ENCODE data around the gene ZFR. TPM values are rescaled to one million over a fixed set of nuclear protein-coding genes. Genes with fewer than 3 reads are reported as not detected.

The ZFR gene
- total RNA-seq, 1 experiment from 2014 or later = 72.7 TPM

- H3K4me1 ChIP-seq (ENCODE audit: control insufficient read depth, insufficient read depth, low read length) = no peaks in the 10 kb centered on the region
- POLR2A ChIA-PET = interaction anchor here (0.7 kb wide), 1 partner anchor 25 kb away, joined by 3 read pairs; no protein-coding TSS in a partner anchor
- DNase-seq (ENCODE audit: low read depth, low spot score) (no peak), ATAC-seq (no peak)
- H3K27ac ChIP-seq (ENCODE audit: low read length) = no peak overlapping the region
- CTCF ChIA-PET = no interaction called here
- in situ Hi-C loops (cut with HindIII; ENCODE audit: low pct_unique_long_range_greater_than_20kb, low sequenced_read_pairs) (no loop called here), intact Hi-C loops (cut with micrococcal nuclease; ENCODE audit: unreplicated experiment) (no loop called here)
- H3K36me3 ChIP-seq (ENCODE audit: control insufficient read depth, insufficient read depth, low read length) = no peaks in the 10 kb centered on the region; the same call in 1 of the 2 replicates
- peaks cover 20% of the 10 kb centered on the region; the same call in 1 of the 2 replicates for H3K9me3 ChIP-seq (ENCODE audit: control insufficient read depth, insufficient read depth, low read depth, low read length)
- no TSS peak for BruUV-seq (replicated peaks)
- H3K4me3 ChIP-seq (ENCODE audit: low read depth in 2 of 2, low read length in 2 of 2) = no peak overlapping the region
- TF ChIP-seq POLR2AphosphoS5 (IDR thresholded peaks at IDR 0.05; ENCODE audit: low read depth, low read length) = no peak
- H3K27me3 ChIP-seq (ENCODE audit: control insufficient read depth, insufficient read depth, low read length) = no peaks in the 10 kb centered on the region
Measured at GRCh38 chr5:32339878-32340277, 104.7 kb downstream of the ZFR start.

GRCh38 chr5:32339198-32339597 lies 105.3 kb downstream of the ZFR start:
- DNase-seq (ENCODE audit: low read depth, low spot score) = no peak
- Histone ChIP-seq H3K27me3 (ENCODE audit: control insufficient read depth, insufficient read depth, low read length) (no peaks in the 10 kb centered on the region), H3K4me1 (ENCODE audit: control insufficient read depth, insufficient read depth, low read length) (no peaks in the 10 kb centered on the region), H3K4me3 (ENCODE audit: low read depth in 2 of 2, low read length in 2 of 2) (no peak overlapping the region), H3K9me3 (ENCODE audit: control insufficient read depth, insufficient read depth, low read depth, low read length) (peaks cover 20% of the 10 kb centered on the region; the same call in 1 of the 2 replicates), H3K36me3 (ENCODE audit: control insufficient read depth, insufficient read depth, low read length) (no peaks in the 10 kb centered on the region; the same call in 1 of the 2 replicates), H3K27ac (ENCODE audit: low read length) (no peak overlapping the region)
- in situ Hi-C loops (cut with HindIII; ENCODE audit: low pct_unique_long_range_greater_than_20kb, low sequenced_read_pairs) (no loop called here), intact Hi-C loops (cut with micrococcal nuclease; ENCODE audit: unreplicated experiment) (no loop called here)
- POLR2A ChIA-PET = interaction anchor here (0.7 kb wide), 1 partner anchor 24 kb away, joined by 3 read pairs; no protein-coding TSS in a partner anchor
- TF ChIP-seq CTCF (IDR thresholded peaks at IDR 0.05) (no peak), REST (IDR thresholded peaks at IDR 0.05; ENCODE audit: insufficient read depth in 1 of 2, low read depth in 2 of 2, low read length in 1 of 2) (no peak), POLR2AphosphoS5 (IDR thresholded peaks at IDR 0.05; ENCODE audit: low read depth, low read length) (no peak), TCF7L2 (IDR thresholded peaks at IDR 0.05; ENCODE audit: low read depth, low read length) (no peak)
- CTCF ChIA-PET = no interaction called here
- BruUV-seq (replicated peaks) = no TSS peak
- ATAC-seq = no peak

GRCh38 chr5:32332966-32333365 lies 111.6 kb downstream of the ZFR start:
- DNase-seq (ENCODE audit: low read depth, low spot score) (no peak), ATAC-seq (no peak)
- ChIA-PET POLR2A (no interaction called here), CTCF (no interaction called here)
- Histone ChIP-seq H3K27ac (ENCODE audit: low read length) (no peak overlapping the region), H3K4me3 (ENCODE audit: low read depth in 2 of 2, low read length in 2 of 2) (no peak overlapping the region), H3K9me3 (ENCODE audit: control insufficient read depth, insufficient read depth, low read depth, low read length) (peaks cover 8% of the 10 kb centered on the region; the same call in 1 of the 2 replicates), H3K36me3 (ENCODE audit: control insufficient read depth, insufficient read depth, low read length) (no peaks in the 10 kb centered on the region; the same call in 1 of the 2 replicates), H3K4me1 (ENCODE audit: control insufficient read depth, insufficient read depth, low read length) (no peaks in the 10 kb centered on the region), H3K27me3 (ENCODE audit: control insufficient read depth, insufficient read depth, low read length) (no peaks in the 10 kb centered on the region)
- TF ChIP-seq REST (IDR thresholded peaks at IDR 0.05; ENCODE audit: insufficient read depth in 1 of 2, low read depth in 2 of 2, low read length in 1 of 2) (no peak), POLR2AphosphoS5 (IDR thresholded peaks at IDR 0.05; ENCODE audit: low read depth, low read length) (no peak), TCF7L2 (IDR thresholded peaks at IDR 0.05; ENCODE audit: low read depth, low read length) (no peak), CTCF (IDR thresholded peaks at IDR 0.05) (no peak), SIN3A (IDR thresholded peaks at IDR 0.05; ENCODE audit: borderline replicate concordance, insufficient read depth, low read depth, low read length) (no peak)
- intact Hi-C loops (cut with micrococcal nuclease; ENCODE audit: unreplicated experiment) (no loop called here), in situ Hi-C loops (cut with HindIII; ENCODE audit: low pct_unique_long_range_greater_than_20kb, low sequenced_read_pairs) (no loop called here)
- BruUV-seq (replicated peaks) = no TSS peak

All from Panc1 (cell line).